ENCODE data around the gene TMEM221. TPM values are rescaled to one million over a fixed set of nuclear protein-coding genes. Genes with fewer than 3 reads are reported as not detected.
A peak's percentile ranks its signal among the peaks of the same experiment; 100 is the strongest.

The TMEM221 gene
- total and polyA plus RNA-seq, 9 of the 15 experiments (the other 6 are each of a cell fraction or from before 2014, with no cell fraction given), result 0.06 to 0.35 TPM; not detected in 7

GRCh38 chr19:17468302-17469091 is 20.0 kb upstream of the TMEM221 start:
- Histone ChIP-seq H3K36me3 (ENCODE audit: control insufficient read depth, insufficient read depth, low read length) (no peaks in the 10 kb centered on the region), H3K79me2 (ENCODE audit: control insufficient read depth, insufficient read depth, low read length) (no peaks in the 10 kb centered on the region), H3K4me2 (ENCODE audit: insufficient read depth, low read length) (peak overlapping the region; percentile 84), H3K4me1 (replicated peaks in 1 of 2; ENCODE audit: control insufficient read depth in 2 of 2, insufficient read depth in 2 of 2, low read length in 2 of 2) (peaks cover 30 to 43% of the 10 kb centered on the region in 2 experiments), H3K9me3 (replicated peaks; ENCODE audit: control insufficient read depth, insufficient read depth, low read depth, low read length) (peaks cover 2% of the 10 kb centered on the region; the same call in 1 of the 2 replicates), H3K9me1 (ENCODE audit: control insufficient read depth, insufficient read depth, low read length) (no peaks in the 10 kb centered on the region), H3K9ac (ENCODE audit: insufficient read depth in 1 of 2, low read depth in 2 of 2, low read length in 2 of 2) (peak overlapping the region; percentile 57 to 73; a peak in 3 of 4 replicates), H3K4me3 (peak overlapping the region; percentile 76), H2AFZ (ENCODE audit: low read depth, low read length) (peak overlapping the region; percentile 98), H4K20me1 (replicated peaks; ENCODE audit: control insufficient read depth, insufficient read depth, low read length) (no peaks in the 10 kb centered on the region), H3K27me3 (ENCODE audit: control insufficient read depth in 2 of 2, insufficient read depth in 2 of 2, low read length in 2 of 2) (no peaks in the 10 kb centered on the region; a peak in 1 of 5 replicates), H3K27ac (ENCODE audit: extremely low read depth, low read depth, low read length) (peak overlapping the region; percentile 68; the same call in 2 of the 3 replicates)
- DNase-seq (ENCODE audit: extremely low read depth in 1 of 4, low spot score in 3 of 4) (no peak), FAIRE-seq (no peak), ATAC-seq (no peak)
- ChIA-PET CTCF (ENCODE audit: low intra/inter-chr PET ratio) (interaction anchor here (0.7 kb wide), 1 partner anchor 458 kb away, joined by 3 read pairs; no protein-coding TSS in a partner anchor), POLR2A (interaction anchor here (1.0 kb wide), 1 partner anchor 63 kb away, joined by 3 read pairs; the partner anchor contains the start of gene BST2)
- intact Hi-C loops (cut with micrococcal nuclease), result loop anchor here (2.0 to 5.0 kb wide), 3 partner anchors 16 to 389 kb away; partner anchors contain the start of gene RPL18A
- in situ Hi-C loops (cut with MboI), result loop anchor here (5.0 kb wide), 1 partner anchor 71 kb away; no protein-coding TSS in a partner anchor
- BruUV-seq (replicated peaks), result no TSS peak
- 76% methylated on average over 20 of the region's 25 CpGs for WGBS (ENCODE audit: insufficient coverage, low coverage, missing lambda C conversion rate)
- TF ChIP-seq ESRRA (IDR thresholded peaks at IDR 0.05; ENCODE audit: borderline replicate concordance, low read depth), result 0 out of 2 replicates have a peak, but pooled peaks have one; percentile 13
- TF ChIP-seq RBM25 (IDR thresholded peaks at IDR 0.05; ENCODE audit: low read depth, low read length, severe bottlenecking), result peak; percentile 30
- 0 out of 2 replicates have a peak, but pooled peaks have one; percentile 5 for TF ChIP-seq ETS1 (conservative IDR thresholded peaks at IDR 0.05; ENCODE audit: control insufficient read depth, low read depth, low read length)
- TF ChIP-seq HNRNPUL1 (IDR thresholded peaks at IDR 0.05; ENCODE audit: low read length), result no peak
- peak; percentile 69 for TF ChIP-seq BCOR (IDR thresholded peaks at IDR 0.05)
- TF ChIP-seq TCF7L2 (IDR thresholded peaks at IDR 0.05; ENCODE audit: low read depth, low read length), result no peak
- no peak for TF ChIP-seq ETS2 (tag; IDR thresholded peaks at IDR 0.05; ENCODE audit: borderline replicate concordance, poor library complexity, severe bottlenecking)
- no peak for TF ChIP-seq CBX3 (IDR thresholded peaks at IDR 0.05; ENCODE audit: borderline replicate concordance in 1 of 2, low read length in 2 of 2)
- peak in 1 of 2 experiments; percentile 39; a peak in 1 of 4 replicates for TF ChIP-seq KDM1A (IDR thresholded peaks at IDR 0.05)
- TF ChIP-seq HMGN3 (IDR thresholded peaks at IDR 0.05; ENCODE audit: borderline replicate concordance, extremely low read depth, insufficient read length, low read depth, low read length), result peak; percentile 11
- no peak for TF ChIP-seq ARHGAP35 (IDR thresholded peaks at IDR 0.05; ENCODE audit: partially characterized antibody)
- 0 out of 2 replicates have a peak, but pooled peaks have one; percentile 45 for TF ChIP-seq SMARCA5 (IDR thresholded peaks at IDR 0.05)
- peak; percentile 4; the same call in 1 of the 2 replicates for TF ChIP-seq ZNF740 (CRISPR knock-in tag; IDR thresholded peaks at IDR 0.05)
- TF ChIP-seq ZNF740 (tag; IDR thresholded peaks at IDR 0.05), result no peak

Data from K562 (cell line).